H9 (cell line): ENCODE measurements around the gene RNF39. TPM values are rescaled to one million over a fixed set of nuclear protein-coding genes. Genes with fewer than 3 reads are reported as not detected.

Experiments used
- DNase-seq: peaks from one replicate; pipeline ENCODE4 v3.0.0-alpha.2; 2017
- H2AFZ ChIP-seq: one replicate; pipeline ENCODE4 v1.6.1; 2013; ENCODE audit warnings: mild to moderate bottlenecking, low read length, control low read depth, moderate library complexity
- H2AK5ac ChIP-seq: 2 replicates; pipeline ENCODE4 v1.6.1; 2013; ENCODE audit warnings: low read length, control low read depth, mixed read lengths; ENCODE audit not compliant: insufficient read length
- H2BK120ac ChIP-seq: one replicate; pipeline ENCODE4 v1.6.1; 2013; ENCODE audit warnings: low read depth, mild to moderate bottlenecking, low read length, control low read depth, inconsistent platforms; ENCODE audit not compliant: poor library complexity, severe bottlenecking
- H2BK12ac ChIP-seq: 2 replicates; pipeline ENCODE4 v1.6.1; 2013; ENCODE audit warnings: low read length, control low read depth, mixed read lengths, low read depth; ENCODE audit not compliant: insufficient read length
- H2BK15ac ChIP-seq: 2 replicates; pipeline ENCODE4 v1.6.1; 2013; ENCODE audit warnings: low read depth, low read length, control low read depth
- H2BK20ac ChIP-seq: one replicate; pipeline ENCODE4 v1.6.1; 2013; ENCODE audit warnings: low read depth, mild to moderate bottlenecking, low read length, control low read depth, inconsistent platforms; ENCODE audit not compliant: poor library complexity, severe bottlenecking
- H2BK5ac ChIP-seq: 2 replicates; pipeline ENCODE4 v1.6.1; 2013; ENCODE audit warnings: low read length, control low read depth, mixed read lengths; ENCODE audit not compliant: insufficient read length
- H3K14ac ChIP-seq: 2 replicates; pipeline ENCODE4 v1.6.1; 2013; ENCODE audit warnings: low read length, control low read depth; ENCODE audit not compliant: insufficient read depth
- H3K18ac ChIP-seq: 2 replicates; pipeline ENCODE4 v1.6.1; 2013; ENCODE audit warnings: low read depth, mild to moderate bottlenecking, mixed read lengths, low read length, control low read depth; ENCODE audit not compliant: insufficient read length
- H3K23ac ChIP-seq: 2 replicates; pipeline ENCODE4 v1.6.1; 2013; ENCODE audit warnings: low read length, control low read depth, mixed read lengths, low read depth; ENCODE audit not compliant: insufficient read length
- H3K23me2 ChIP-seq: 2 replicates; pipeline ENCODE4 v1.6.1; 2013; ENCODE audit warnings: low read depth, mild to moderate bottlenecking, mixed read lengths, low read length, control low read depth; ENCODE audit not compliant: insufficient read length, poor library complexity, severe bottlenecking
- H3K27ac ChIP-seq: 2 replicates; pipeline ENCODE4 v1.5.1; 2013; ENCODE audit warnings: low read length, control low read depth, mixed read lengths, low read depth; ENCODE audit not compliant: insufficient read length
- H3K27me3 ChIP-seq: 2 replicates; pipeline ENCODE4 v1.6.1; 2013; ENCODE audit warnings: low read length, control low read depth, inconsistent platforms; ENCODE audit not compliant: insufficient read depth
- H3K4ac ChIP-seq: 2 replicates; pipeline ENCODE4 v1.6.1; 2013; ENCODE audit warnings: low read depth, mild to moderate bottlenecking, control low read depth, inconsistent platforms, low read length, moderate library complexity
- H3K4me1 ChIP-seq: 2 replicates; pipeline ENCODE4 v1.6.1; 2013; ENCODE audit warnings: low read length, control low read depth, inconsistent platforms; ENCODE audit not compliant: insufficient read depth
- H3K4me2 ChIP-seq: 2 replicates; pipeline ENCODE4 v1.6.1; 2013; ENCODE audit warnings: low read length, control low read depth, mixed read lengths; ENCODE audit not compliant: insufficient read length, insufficient read depth
- H3K56ac ChIP-seq: 2 replicates; pipeline ENCODE4 v1.6.1; 2013; ENCODE audit warnings: low read depth, mild to moderate bottlenecking, mixed read lengths, low read length, control low read depth; ENCODE audit not compliant: insufficient read length
- H3K79me1 ChIP-seq: 2 replicates; pipeline ENCODE4 v1.6.1; 2013; ENCODE audit warnings: low read depth, mild to moderate bottlenecking, moderate library complexity, low read length, control low read depth, inconsistent platforms; ENCODE audit not compliant: insufficient read depth, poor library complexity, severe bottlenecking
- H3K79me2 ChIP-seq: 2 replicates; pipeline ENCODE4 v1.6.1; 2013; ENCODE audit warnings: low read length, control low read depth, inconsistent platforms; ENCODE audit not compliant: insufficient read depth
- H3K9ac ChIP-seq: 2 replicates; pipeline ENCODE4 v1.6.1; 2013; ENCODE audit warnings: low read length, control low read depth, mixed read lengths; ENCODE audit not compliant: insufficient read length; ENCODE audit errors: extremely low read depth
- H3K9me3 ChIP-seq: one replicate; pipeline ENCODE4 v1.6.1; 2013; ENCODE audit warnings: low read depth, low read length, inconsistent platforms; ENCODE audit not compliant: control insufficient read depth
- H3T11ph ChIP-seq: one replicate; pipeline ENCODE4 v1.6.1; 2013; ENCODE audit warnings: mild to moderate bottlenecking, low read length, control low read depth, inconsistent platforms
- H4K20me1 ChIP-seq: one replicate; pipeline ENCODE4 v1.6.1; 2013; ENCODE audit not compliant: control insufficient read depth, insufficient read length, insufficient read depth
- H4K5ac ChIP-seq: 2 replicates; pipeline ENCODE4 v1.6.1; 2013; ENCODE audit warnings: low read depth, mild to moderate bottlenecking, mixed read lengths, low read length, control low read depth; ENCODE audit not compliant: insufficient read length
- H4K8ac ChIP-seq: replicated peaks from 2 replicates; pipeline ENCODE4 v1.6.1; 2013; ENCODE audit warnings: low read length, control low read depth, mixed read lengths, low read depth; ENCODE audit not compliant: insufficient read length
- H4K91ac ChIP-seq: 2 replicates; pipeline ENCODE4 v1.6.1; 2013; ENCODE audit warnings: low read depth, mild to moderate bottlenecking, moderate library complexity, mixed read lengths, low read length, control low read depth; ENCODE audit not compliant: insufficient read length
- H3K27ac Mint-ChIP-seq, 3 experiments: 2 replicates in 2 of 3; 3 replicates in 1 of 3; pipeline ENCODE4 v1.8.0; 2020 to 2021; ENCODE audit warnings: mixed read lengths in 3 of 3, mild to moderate bottlenecking in 1 of 3, moderate library complexity in 1 of 3
- H3K27me3 Mint-ChIP-seq: 2 replicates; pipeline ENCODE4 v1.8.0; 2021; ENCODE audit warnings: low read depth, mild to moderate bottlenecking, moderate library complexity, mixed read lengths
- H3K36me3 Mint-ChIP-seq, 3 experiments: 2 replicates in 2 of 3; 3 replicates in 1 of 3; pipeline ENCODE4 v1.8.0; 2020 to 2021; ENCODE audit warnings: low read depth in 3 of 3, mixed read lengths in 3 of 3; ENCODE audit not compliant: insufficient read depth in 1 of 3
- H3K4me1 Mint-ChIP-seq, 2 experiments: 2 replicates each; pipeline ENCODE4 v1.8.0; 2020; ENCODE audit warnings: mixed read lengths in 2 of 2
- H3K4me3 Mint-ChIP-seq, 2 experiments: 2 replicates in 1 of 2; 3 replicates in 1 of 2; pipeline ENCODE4 v1.8.0; 2020 to 2021; ENCODE audit warnings: mild to moderate bottlenecking in 2 of 2, mixed read lengths in 2 of 2, moderate library complexity in 1 of 2
- H3K9me3 Mint-ChIP-seq, 2 experiments: 2 replicates in 1 of 2; 3 replicates in 1 of 2; pipeline ENCODE4 v1.8.0; 2020; ENCODE audit warnings: mild to moderate bottlenecking in 2 of 2, mixed read lengths in 2 of 2, moderate library complexity in 1 of 2
- CTCF ChIP-seq: fragments of 200-600 bp; sonication (generic); conservative IDR thresholded peaks from 3 replicates; pipeline ENCODE4 v1.8.0; 2021; ENCODE audit warnings: antibody characterized with exemption, mild to moderate bottlenecking
- WGBS: extraction: QIAGEN DNeasy Blood & Tissue Kit; methylation state at CpG from one replicate; pipeline ENCODE4 v1.1.7; 2013; ENCODE audit warnings: missing lambda C conversion rate, low lambda C conversion rate, mixed read lengths; ENCODE audit not compliant: insufficient read length; ENCODE audit errors: extremely low coverage; 5-methylcytosine and 5-hydroxymethylcytosine counted together
- total RNA-seq: library from RNA; stranded (reverse); gene quantifications from 2 replicates; pipeline ENCODE4 v1.2.1, GENCODE V29; 2021

Gene RNF39
- total RNA-seq, 1 experiment from 2014 or later: 0.26 TPM

GRCh38 chr6:30087876-30088275 lies 12.3 kb upstream of the RNF39 start:
- Histone ChIP-seq H4K5ac (no peak overlapping the region), H3K27ac (no peak overlapping the region), H3K4me2 (no peak overlapping the region), H3K4me1 (no peaks in the 10 kb centered on the region; the same call in 1 of the 2 replicates), H3K14ac (no peak overlapping the region), H4K8ac (no peak overlapping the region), H4K91ac (no peak overlapping the region), H3K56ac (no peak overlapping the region), H3T11ph (no peak overlapping the region), H2BK20ac (no peak overlapping the region), H3K23ac (no peak overlapping the region), H2BK120ac (no peak overlapping the region), H2AFZ (no peak overlapping the region), H2BK15ac (no peak overlapping the region), H2AK5ac (no peak overlapping the region), H2BK12ac (no peak overlapping the region), H4K20me1 (no peaks in the 10 kb centered on the region), H3K9me3 (no peaks in the 10 kb centered on the region), H3K9ac (no peak overlapping the region), H3K23me2 (no peaks in the 10 kb centered on the region), H3K27me3 (no peaks in the 10 kb centered on the region), H3K4ac (no peak overlapping the region), H3K79me1 (no peaks in the 10 kb centered on the region), H2BK5ac (no peak overlapping the region), H3K79me2 (no peaks in the 10 kb centered on the region), H3K18ac (no peak overlapping the region)
- Mint-ChIP-seq H3K27me3 (peaks cover 73% of the 10 kb centered on the region), H3K9me3 (peaks cover 12% of the 10 kb centered on the region in 2 experiments), H3K27ac (no peak overlapping the region), H3K36me3 (peaks cover 0 to 5% (median 3%) of the 10 kb centered on the region in 3 experiments; a peak in 3 of 7 replicates), H3K4me1 (peaks cover 6 to 9% of the 10 kb centered on the region in 2 experiments), H3K4me3 (no peak overlapping the region)
- no CpG with 5 or more reads among the region's 5 CpGs for WGBS
- no peak for DNase-seq
- TF ChIP-seq CTCF: no peak
